Neural crest cell (in vitro differentiated cells): Measurements from ENCODE around the gene CELSR3. TPM values are rescaled to one million over a fixed set of nuclear protein-coding genes. Genes with fewer than 3 reads are reported as not detected.

ENCODE experiments used
- DNase-seq: peaks from one replicate; pipeline ENCODE4 v3.0.0; 2021; ENCODE audit warnings: low read depth, mixed read lengths, low spot score
- H3K27ac Mint-ChIP-seq: one replicate; pipeline ENCODE4 v1.8.0; 2021; ENCODE audit warnings: mild to moderate bottlenecking, mixed read lengths; ENCODE audit not compliant: unreplicated experiment
- H3K27me3 Mint-ChIP-seq: 2 replicates; pipeline ENCODE4 v1.8.0; 2021; ENCODE audit warnings: low read depth, mild to moderate bottlenecking, mixed read lengths
- H3K36me3 Mint-ChIP-seq: 2 replicates; pipeline ENCODE4 v1.8.0; 2021; ENCODE audit warnings: low read depth, mild to moderate bottlenecking, mixed read lengths
- H3K4me1 Mint-ChIP-seq: 2 replicates; pipeline ENCODE4 v1.8.0; 2021; ENCODE audit warnings: mixed read lengths
- H3K4me3 Mint-ChIP-seq: one replicate; pipeline ENCODE4 v1.8.0; 2021; ENCODE audit warnings: mild to moderate bottlenecking, mixed read lengths
- H3K9me3 Mint-ChIP-seq: 2 replicates; pipeline ENCODE4 v1.8.0; 2021; ENCODE audit warnings: mixed read lengths
- CTCF ChIP-seq: fragments of 200-600 bp; sonication (generic); conservative IDR thresholded peaks from 2 replicates; pipeline ENCODE4 v1.5.0; 2021; ENCODE audit warnings: antibody characterized with exemption, mild to moderate bottlenecking
- total RNA-seq: library from RNA; stranded (reverse); gene quantifications from 2 replicates; pipeline ENCODE4 v1.2.1, GENCODE V29; 2021

CELSR3 gene
- total RNA-seq, 1 donor from 2014 or later = 27.2 TPM

- no peak overlapping the region for H3K4me3 Mint-ChIP-seq
These were observed 37.1 kb downstream of the CELSR3 start for GRCh38 chr3:48625600-48625999.

GRCh38 chr3:48624767-48625166, 37.9 kb downstream of the CELSR3 start:
- no peaks in the 10 kb centered on the region for H3K27me3 Mint-ChIP-seq
- peaks cover 22% of the 10 kb centered on the region for H3K36me3 Mint-ChIP-seq
- peak overlapping the region; percentile 22 for H3K27ac Mint-ChIP-seq
- no peak for DNase-seq
- H3K4me3 Mint-ChIP-seq = no peak overlapping the region
- peaks cover 5% of the 10 kb centered on the region for H3K4me1 Mint-ChIP-seq
- no peaks in the 10 kb centered on the region for H3K9me3 Mint-ChIP-seq
- no peak for TF ChIP-seq CTCF

More at GRCh38 chr3:48625600-48625999, 37.1 kb downstream of the CELSR3 start:
- peaks cover 5% of the 10 kb centered on the region for H3K4me1 Mint-ChIP-seq
- no peak overlapping the region for H3K27ac Mint-ChIP-seq
- no peak for DNase-seq
- no peaks in the 10 kb centered on the region for H3K27me3 Mint-ChIP-seq
- no peaks in the 10 kb centered on the region for H3K9me3 Mint-ChIP-seq
- H3K36me3 Mint-ChIP-seq = peaks cover 22% of the 10 kb centered on the region
- no peak for TF ChIP-seq CTCF

GRCh38 chr3:48623851-48624547, 38.7 kb downstream of the CELSR3 start:
- no peak overlapping the region for H3K27ac Mint-ChIP-seq
- no peak for TF ChIP-seq CTCF
- peaks cover 5% of the 10 kb centered on the region for H3K4me1 Mint-ChIP-seq
- H3K36me3 Mint-ChIP-seq = peaks cover 19% of the 10 kb centered on the region
- no peak for DNase-seq
- H3K4me3 Mint-ChIP-seq = no peak overlapping the region
- H3K9me3 Mint-ChIP-seq = no peaks in the 10 kb centered on the region
- no peaks in the 10 kb centered on the region for H3K27me3 Mint-ChIP-seq

- TF ChIP-seq CTCF = no peak
These were observed 41.2 kb downstream of the CELSR3 start, which contains the start of gene TMEM89 for GRCh38 chr3:48621461-48621869. TMEM89 (minus strand) TSS chr3:48621769; CDS start chr3:48621756, 13 bp downstream.

GRCh38 chr3:48619541-48620524, 42.9 kb downstream of the CELSR3 start:
- no peak for TF ChIP-seq CTCF
- Mint-ChIP-seq H3K9me3 (peaks cover 2% of the 10 kb centered on the region), H3K36me3 (peaks cover 16% of the 10 kb centered on the region), H3K4me3 (no peak overlapping the region), H3K27ac (no peak overlapping the region), H3K27me3 (no peaks in the 10 kb centered on the region), H3K4me1 (peaks cover 3% of the 10 kb centered on the region)
- DNase-seq = no peak

More at GRCh38 chr3:48621461-48621869, 41.2 kb downstream of the CELSR3 start, which contains the start of gene TMEM89:
- no peak within 1 kb of the TSS for H3K27ac Mint-ChIP-seq
- H3K4me3 Mint-ChIP-seq = no peak within 1 kb of the TSS
- H3K4me1 Mint-ChIP-seq = peaks cover 3% of the 10 kb centered on the region
- DNase-seq = no peak
- H3K27me3 Mint-ChIP-seq = no peaks in the 10 kb centered on the region
- peaks cover 2% of the 10 kb centered on the region for H3K9me3 Mint-ChIP-seq
- peaks cover 19% of the 10 kb centered on the region for H3K36me3 Mint-ChIP-seq
